ENCODE measurements around the gene ADAM8.
A peak's percentile ranks its signal among the peaks of the same experiment; 100 is the strongest.

The ADAM8 gene

DNA sequence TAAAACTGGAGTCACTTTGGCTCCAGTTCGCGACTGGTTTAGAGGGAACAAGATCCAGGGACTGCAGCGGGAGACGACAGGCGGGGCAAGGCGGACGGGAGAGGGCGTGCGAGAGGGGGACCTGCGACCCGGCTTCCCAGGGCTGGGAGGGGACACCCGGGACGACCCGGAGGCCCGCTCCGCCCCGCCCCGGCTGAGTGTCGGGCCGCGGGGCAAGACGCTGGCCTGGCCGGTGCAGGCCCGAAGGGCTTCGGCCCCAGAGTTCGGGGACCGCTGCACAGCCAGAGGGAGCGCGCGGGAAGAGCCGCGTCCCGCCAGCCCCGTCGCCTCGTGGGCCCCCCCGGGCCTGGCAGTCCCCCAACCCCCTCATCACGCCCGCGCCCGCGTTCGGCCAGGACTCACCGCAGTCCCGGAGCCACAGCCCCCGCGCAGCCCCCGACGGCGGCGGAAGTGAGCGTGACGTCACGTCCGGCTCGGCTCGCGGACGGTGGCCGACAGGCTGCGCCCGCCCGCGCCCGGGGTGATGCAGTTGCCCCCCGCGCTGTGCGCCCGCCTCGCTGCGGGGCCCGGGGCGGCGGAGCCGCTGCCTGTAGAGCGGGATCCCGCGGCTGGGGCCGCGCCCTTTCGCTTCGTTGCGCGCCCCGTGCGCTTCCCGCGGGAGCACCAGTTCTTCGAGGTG lies 31.9 kb upstream of the ADAM8 start, which contains the start of the genes TUBGCP2 and ZNF511:
Gene TUBGCP2 (minus strand): TSS at position 452 of the 679 bp plus-strand sequence. CDS start 5,931 bp downstream, outside the sequence.
Gene ZNF511 (plus strand): TSS at position 494 of the 679 bp plus-strand sequence. CDS start 30 bp downstream, at position 524.
- DNase-seq: peak; percentile 26

GRCh38 chr10:133307776-133308420 lies 31.2 kb upstream of the ADAM8 start:
- peak; percentile 39 for DNase-seq

GRCh38 chr10:133306941-133307379 lies 30.3 kb upstream of the ADAM8 start:
- no peak for DNase-seq

DNA sequence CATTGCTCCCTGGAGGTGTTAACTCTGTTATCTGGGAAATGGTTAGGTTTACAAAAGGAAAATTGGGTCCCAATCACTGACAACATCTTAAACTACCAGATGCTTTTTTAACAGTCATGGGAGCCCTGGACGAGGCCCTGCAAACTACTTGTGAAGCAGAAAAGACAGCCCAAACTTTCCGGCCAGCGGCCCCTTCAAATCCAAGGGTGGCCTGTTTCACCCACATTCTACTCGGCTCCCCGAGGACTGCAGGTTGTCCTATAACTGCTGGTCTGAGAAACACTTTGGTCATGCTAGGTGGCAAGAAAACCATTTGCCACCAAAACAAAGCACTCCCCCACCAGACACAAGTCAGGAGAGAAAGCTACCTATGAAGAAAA lies 29.4 kb upstream of the ADAM8 start:
- no peak for DNase-seq

DNA sequence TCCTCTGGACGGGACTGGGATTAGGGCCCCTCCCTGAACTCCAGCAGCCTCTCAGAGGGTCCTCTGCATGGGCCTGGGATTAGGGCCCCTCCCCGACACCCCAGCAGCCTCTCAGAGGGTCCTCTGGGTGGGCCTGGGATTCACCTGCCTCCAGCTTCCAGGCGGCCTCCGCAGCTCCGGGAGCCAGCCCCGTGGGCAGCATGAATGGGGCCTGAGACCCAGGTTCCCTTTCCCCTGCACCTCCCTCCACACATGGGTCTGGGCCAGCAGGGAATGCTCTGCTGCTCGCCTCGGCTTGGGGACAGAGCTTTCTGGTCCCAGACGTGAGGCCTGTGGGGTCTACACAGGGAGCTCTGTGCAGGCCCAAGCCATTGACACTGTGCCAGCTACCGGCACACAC lies 26.5 kb upstream of the ADAM8 start:
- no peak for DNase-seq

DNA sequence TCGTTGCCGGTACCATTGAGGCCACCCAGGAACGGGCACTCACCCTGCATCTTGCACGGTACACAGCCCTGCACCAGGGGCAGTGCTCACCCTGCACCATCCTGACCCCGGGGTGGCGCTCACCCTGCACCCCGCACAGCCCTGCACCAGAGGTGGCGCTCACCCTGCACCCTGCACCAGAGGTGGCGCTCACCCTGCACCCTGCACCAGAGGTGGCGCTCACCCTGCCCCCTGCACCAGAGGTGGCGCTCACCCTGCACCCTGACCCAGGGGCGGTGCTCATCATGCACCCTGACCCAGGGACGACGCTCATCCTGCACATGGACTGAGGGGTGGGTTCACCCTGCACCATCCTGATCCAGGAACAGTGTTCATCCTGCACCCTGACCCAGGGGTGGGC lies 25.6 kb upstream of the ADAM8 start:
- DNase-seq: no peak

DNA sequence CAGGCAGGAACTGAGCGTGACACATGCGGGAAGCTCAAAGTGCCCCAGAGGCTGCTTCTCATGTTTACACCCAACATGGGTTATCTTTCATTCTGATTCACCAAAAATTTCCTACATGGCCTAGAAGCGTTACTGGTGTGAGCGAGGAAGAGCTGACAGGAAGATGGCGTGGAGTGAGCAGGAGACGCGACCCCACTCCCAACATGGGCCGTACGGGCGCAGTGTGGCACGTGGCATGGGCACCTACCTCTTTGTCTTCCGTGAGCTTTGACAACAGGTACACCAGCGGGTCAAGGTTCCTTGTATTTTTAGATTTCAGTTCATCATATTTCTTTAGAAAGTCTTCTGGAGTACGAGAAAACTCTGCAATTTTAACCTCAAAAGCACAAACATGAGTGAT lies 23.1 kb upstream of the ADAM8 start:
- DNase-seq: no peak

GRCh38 chr10:133299224-133299623 lies 22.6 kb upstream of the ADAM8 start:
- no peak for DNase-seq

GRCh38 chr10:133298466-133298865 lies 21.8 kb upstream of the ADAM8 start:
- DNase-seq: no peak

- DNase-seq: no peak
These were observed 20.8 kb upstream of the ADAM8 start for GRCh38 chr10:133297504-133297903.

GRCh38 chr10:133295426-133296320 lies 19.0 kb upstream of the ADAM8 start:
- DNase-seq: no peak

DNA sequence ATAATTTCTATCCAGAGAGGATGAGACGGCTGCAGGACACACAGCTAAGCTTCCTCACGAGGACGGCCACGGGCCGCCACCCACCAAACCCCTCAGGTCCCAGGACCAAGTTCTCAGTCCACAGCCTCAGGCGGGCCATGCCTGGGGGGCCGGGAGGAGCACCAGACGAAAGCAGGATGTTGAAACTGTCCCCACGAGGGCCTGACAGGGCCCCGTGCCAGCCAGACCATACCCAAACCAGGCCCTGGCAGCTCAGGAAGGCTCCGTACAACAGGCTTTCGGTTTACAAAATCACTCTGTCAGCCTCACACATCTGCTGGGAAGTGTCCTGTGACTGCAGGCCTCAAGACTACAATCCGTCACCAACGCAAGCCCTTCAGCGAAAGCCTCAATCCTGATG lies 17.5 kb upstream of the ADAM8 start:
- no peak for DNase-seq

DNA sequence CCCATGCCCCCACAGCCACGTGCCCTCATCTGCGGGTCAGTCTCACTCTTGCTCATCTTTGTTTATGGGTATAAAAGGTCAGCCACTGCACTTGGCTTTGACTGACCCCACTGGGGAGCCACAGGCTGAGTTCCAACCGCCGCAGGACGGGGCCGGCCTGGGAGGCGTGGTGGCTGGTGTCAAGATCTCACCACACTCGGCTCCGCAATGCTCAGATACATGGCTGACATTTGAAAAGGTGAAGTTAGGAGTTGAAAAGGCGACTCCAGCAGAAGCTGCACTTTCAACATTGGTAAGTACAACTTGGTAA lies 17.1 kb upstream of the ADAM8 start:
- DNase-seq: no peak

DNA sequence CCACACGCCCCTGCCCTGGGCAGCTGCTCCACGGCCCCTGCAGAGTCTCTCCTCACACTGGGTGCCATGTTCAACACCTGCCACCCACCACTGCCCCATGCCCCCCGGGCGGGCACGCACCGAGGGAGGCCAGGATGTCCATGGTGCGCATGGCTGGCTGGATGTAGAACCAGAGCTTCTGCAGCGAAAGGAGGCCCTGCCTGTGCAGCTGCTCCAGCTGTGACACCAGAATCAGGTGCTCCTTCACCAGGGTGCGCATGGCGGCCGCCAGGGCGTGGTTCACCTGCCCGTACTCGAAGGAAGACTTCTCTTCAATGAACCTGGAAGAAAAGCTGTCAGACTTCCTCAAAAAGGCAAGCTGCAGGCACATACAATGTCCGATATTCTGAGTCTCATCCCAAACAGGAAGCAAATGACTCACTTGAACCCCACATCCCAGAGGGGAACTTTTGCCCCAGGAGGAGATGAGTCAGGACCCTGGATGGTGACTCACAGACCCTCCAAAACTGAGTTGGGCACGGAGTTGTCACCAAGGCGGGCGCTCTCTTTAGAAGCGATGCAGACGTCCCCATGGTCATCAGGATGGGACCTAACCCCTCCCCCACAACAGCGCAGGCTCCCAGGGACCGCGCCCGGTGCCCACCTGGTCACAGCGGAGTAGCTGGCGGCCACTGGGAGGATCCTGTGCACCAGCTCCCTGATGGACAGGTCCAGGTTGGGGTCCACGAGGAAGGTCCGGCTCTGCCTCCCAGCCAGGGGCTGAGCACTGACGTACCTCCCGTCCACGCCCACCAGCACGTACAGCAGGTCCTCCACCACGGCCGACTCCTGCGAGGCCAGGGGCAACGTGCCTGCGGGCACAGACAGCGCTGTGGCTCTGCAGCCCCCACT lies 16.5 kb upstream of the ADAM8 start:
- no peak for DNase-seq

DNA sequence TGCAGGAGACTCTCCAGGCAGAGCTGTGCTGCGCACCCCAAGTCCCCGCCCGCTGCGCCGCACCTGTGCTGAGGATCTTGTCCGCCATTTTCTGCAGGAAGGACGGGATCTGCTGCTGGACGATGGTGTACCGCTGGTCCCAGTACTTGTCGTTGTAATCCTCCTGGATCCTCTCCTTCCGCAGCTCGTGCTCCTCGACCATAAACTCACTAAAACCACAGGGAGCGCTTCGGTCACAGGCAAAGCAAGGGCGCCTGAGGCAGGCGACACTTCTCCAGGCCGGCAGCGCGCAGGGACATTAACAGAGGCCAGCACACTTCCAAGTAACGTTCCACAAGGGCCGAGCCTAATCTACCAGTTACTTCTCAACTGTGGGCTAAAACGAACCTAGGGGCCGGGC lies 13.1 kb upstream of the ADAM8 start:
- no peak for DNase-seq

DNA sequence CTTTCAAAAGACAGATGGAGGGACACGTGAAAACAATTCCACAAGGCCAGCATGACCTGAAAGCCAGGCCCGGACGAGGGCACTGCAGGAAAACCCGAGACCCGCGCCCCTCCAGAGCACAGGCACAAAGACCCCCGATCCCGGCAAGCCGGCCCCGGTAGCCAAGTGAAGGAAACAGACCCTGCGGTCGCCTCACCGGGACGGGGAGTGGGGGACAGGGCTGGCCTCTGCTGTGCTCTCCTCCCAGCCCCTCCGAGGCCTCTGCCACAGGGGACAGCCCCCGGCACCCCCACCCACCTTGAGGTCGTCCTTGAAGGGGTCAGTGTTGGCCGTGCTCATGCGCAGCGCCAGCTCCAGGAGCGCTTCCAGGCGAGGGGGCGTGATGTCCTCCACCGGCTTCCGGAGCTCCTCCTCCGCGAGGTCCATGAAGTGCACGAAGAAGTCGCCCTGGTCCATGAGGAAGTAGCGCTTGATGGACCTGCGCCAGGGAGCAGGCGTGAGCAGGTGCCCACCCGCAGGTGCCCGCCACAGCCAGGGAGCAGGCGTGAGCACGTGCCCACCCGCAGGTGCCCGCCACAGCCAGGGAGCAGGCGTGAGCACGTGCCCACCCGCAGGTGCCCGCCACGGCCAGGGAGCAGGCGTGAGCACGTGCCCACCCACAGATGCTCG lies 11.3 kb upstream of the ADAM8 start:
- DNase-seq: no peak

DNA sequence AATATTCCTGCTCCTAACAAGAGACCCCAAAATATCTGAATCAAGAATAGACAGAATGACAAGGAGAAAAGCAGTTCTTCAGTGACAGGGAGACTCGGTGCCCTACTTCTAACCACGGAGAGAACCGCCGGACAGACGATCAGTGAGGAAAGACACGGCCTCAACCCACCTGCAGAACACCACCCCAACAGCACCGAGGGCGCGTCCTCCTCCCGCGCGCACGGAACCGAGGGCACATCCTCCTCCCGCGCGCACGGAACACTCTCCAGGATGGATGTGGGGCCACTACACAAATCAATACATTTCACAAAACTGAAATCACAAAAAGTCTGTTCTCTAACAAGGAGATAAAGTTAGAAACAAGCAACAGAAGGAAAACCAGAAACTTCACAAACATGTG lies 9.7 kb upstream of the ADAM8 start:
- DNase-seq: no peak

GRCh38 chr10:133285217-133285616 lies 8.5 kb upstream of the ADAM8 start:
- DNase-seq: no peak

DNA sequence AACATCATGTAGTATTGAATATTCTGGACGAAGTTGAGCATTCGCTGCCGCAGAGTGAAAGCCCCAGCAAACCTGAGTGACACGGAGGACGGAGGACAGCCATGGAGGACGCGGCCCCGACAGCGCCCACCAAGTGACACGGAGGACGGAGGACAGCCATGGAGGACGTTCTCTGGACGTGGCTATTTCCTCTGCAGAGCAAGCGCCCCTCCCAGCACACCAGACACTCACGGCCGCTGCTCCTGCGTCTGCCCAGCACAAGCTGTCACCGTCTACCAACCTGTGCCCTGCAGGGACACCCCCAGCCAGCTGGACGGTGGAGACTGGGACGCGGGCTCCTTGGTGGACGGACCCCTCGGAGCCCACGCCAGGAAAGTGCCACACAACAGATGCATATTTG lies 7.3 kb upstream of the ADAM8 start:
- DNase-seq: no peak

GRCh38 chr10:133282846-133283390 lies 6.2 kb upstream of the ADAM8 start:
- DNase-seq: no peak

DNA sequence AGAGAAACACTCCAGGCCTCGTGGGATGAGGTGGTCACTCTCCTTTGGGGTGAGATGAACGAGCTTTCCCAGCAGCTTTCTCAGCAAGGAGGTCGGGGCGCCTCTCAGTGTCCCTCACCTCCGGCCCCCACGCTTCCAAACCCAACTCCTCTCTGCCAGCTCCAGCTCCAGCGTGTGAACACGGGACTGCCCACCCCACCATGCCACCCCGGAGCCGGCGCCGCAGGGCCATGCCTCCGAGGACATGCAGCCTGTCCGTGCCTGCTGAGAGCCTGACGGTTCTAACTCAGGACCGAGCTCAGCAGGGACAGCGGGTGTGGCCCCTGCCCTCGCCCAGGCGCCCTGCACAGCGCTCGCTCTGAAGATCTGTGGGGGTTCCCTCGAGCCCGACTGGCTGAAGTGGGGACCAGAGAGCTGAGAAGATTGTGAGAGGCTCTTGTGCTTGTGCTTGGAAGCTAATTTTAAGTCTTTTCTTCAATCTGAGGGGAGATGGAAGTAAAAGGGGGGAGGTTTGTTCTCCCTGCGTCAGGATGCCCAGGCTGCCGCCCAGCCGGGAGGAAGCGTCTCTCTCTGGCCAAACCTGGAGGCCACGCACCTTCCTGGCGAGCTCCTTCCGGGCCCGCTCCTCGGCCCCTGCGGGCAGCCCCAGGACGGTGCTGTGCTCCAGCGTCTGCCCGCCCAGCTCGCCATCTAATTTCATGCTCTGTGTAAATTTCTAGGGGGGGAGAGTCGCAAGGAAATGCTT lies 5.1 kb upstream of the ADAM8 start:
- no peak for DNase-seq

Measured in NCI-H2029 (cell line).